GM12873 (cell line): ENCODE measurements around the gene STRBP.

Source experiments
- TF ChIP-seq, protein P1 (sequence below): IDR thresholded peaks from 2 replicates; pipeline ENCODE4 v1.5.1; 2012; ENCODE audit warnings: low read depth, mild to moderate bottlenecking, moderate library complexity, low read length, control low read depth; ENCODE audit not compliant: insufficient read depth; ENCODE audit errors: missing control alignments

Gene STRBP

DNA sequence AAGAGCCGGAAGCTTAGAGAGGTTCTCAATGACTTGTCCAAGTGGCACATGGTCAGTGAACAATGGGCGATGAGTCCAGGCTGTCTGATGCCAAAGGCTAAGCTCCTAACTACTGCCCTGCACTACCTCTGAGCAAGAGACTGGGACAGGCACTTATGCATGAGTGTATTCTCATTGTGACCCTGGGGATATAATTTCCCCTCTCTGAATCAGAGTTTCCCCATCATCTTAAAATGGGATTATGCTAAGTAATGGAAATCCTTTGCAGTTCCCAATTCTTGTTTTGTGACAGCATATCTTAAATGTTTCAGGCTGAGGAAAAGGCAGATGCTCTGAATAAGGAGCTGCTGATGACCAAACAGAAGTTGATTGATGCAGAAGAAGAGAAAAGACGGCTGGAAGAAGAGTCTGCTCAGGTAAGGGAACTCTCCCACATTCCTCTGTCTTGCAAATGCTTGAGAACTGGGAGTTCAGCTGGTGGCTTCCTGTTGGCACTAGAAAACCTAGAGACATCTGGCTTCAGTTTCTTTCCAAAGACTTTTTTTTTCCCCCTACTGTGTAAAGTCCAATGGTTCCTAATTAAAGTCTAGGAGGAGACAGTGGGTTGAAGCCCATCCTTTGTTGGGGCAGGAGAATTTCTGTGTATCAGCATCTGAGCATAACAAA lies 170.8 kb downstream of the STRBP start:
- TF ChIP-seq, protein P1, sequence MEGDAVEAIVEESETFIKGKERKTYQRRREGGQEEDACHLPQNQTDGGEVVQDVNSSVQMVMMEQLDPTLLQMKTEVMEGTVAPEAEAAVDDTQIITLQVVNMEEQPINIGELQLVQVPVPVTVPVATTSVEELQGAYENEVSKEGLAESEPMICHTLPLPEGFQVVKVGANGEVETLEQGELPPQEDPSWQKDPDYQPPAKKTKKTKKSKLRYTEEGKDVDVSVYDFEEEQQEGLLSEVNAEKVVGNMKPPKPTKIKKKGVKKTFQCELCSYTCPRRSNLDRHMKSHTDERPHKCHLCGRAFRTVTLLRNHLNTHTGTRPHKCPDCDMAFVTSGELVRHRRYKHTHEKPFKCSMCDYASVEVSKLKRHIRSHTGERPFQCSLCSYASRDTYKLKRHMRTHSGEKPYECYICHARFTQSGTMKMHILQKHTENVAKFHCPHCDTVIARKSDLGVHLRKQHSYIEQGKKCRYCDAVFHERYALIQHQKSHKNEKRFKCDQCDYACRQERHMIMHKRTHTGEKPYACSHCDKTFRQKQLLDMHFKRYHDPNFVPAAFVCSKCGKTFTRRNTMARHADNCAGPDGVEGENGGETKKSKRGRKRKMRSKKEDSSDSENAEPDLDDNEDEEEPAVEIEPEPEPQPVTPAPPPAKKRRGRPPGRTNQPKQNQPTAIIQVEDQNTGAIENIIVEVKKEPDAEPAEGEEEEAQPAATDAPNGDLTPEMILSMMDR = no peak

DNA sequence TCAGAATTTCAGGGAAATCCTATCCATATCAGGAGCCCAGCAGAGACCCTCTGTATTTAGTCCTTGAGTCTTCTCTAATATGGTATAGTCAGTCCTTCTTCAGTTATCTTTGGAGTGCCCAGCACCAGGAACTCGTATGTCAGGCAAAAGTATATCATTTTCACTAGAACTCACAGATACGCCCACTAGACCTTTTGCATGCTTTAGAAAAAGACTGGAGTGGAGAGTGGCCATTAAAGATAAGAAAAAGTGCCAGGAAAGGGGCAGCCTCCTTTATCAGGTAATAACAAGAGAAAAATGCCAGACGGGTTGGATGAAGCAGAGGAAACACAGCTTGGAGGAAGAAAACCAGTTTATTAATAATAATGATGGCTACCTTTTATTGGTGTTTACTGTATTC lies 171.4 kb downstream of the STRBP start:
- TF ChIP-seq, protein P1 = no peak

DNA sequence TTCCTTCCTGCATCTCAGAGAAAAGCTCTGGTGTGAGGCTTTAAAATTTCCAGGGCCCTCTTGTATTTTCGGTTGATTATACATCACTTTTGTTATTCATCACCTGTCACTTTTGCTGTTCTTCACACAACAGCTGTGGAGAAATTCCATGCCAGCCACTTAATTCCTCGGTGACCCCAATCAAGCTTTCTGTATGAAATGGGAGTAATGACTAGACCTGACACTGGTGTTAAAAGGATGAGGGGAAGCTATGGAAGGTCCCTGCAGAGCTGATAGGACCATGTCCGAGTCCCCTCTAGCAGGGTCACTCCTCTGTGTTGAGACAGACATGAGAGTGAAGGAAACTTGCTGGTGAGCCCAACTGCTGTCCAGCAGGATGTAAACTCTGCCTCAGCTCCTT lies 175.2 kb downstream of the STRBP start:
- TF ChIP-seq, protein P1 = no peak

DNA sequence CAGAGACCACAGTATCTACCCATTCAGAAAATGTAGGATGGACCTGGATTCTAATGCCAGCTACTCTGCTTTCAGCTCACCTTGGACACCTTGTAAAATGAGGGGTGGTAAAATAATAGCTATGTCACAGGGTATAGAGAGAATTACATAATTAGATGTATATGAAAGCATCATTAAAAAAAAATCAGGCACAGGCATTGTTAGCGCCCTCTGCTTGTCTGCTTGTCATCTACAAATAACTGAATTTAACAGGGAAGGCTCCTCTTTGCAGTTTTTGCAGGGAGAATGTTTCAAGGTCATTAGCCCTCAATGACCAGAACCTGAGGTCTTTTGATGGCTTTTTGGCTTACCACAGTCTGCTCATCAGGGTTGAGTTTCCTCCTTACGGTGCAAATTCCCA lies 176.9 kb downstream of the STRBP start:
- TF ChIP-seq, protein P1 = peak; percentile 43

DNA sequence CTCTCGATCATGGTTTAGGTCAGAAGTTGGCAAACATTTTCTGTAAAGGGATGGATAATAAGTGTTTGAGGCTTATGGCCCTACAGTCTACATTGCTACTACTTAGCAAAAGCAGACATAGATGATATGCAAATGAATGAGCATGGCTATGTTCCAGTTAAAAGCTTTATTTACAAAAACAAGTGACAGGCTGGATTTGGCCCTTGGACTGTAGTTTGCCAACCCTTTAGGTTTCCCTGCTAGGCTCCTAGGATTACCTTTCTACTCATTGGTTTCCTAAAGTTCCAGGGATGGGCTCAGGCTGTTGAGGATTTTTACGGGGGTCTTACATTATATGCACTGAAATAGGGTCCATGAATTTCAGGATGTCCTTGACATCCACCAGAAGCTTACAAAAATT lies 177.4 kb downstream of the STRBP start:
- TF ChIP-seq, protein P1 = no peak

DNA sequence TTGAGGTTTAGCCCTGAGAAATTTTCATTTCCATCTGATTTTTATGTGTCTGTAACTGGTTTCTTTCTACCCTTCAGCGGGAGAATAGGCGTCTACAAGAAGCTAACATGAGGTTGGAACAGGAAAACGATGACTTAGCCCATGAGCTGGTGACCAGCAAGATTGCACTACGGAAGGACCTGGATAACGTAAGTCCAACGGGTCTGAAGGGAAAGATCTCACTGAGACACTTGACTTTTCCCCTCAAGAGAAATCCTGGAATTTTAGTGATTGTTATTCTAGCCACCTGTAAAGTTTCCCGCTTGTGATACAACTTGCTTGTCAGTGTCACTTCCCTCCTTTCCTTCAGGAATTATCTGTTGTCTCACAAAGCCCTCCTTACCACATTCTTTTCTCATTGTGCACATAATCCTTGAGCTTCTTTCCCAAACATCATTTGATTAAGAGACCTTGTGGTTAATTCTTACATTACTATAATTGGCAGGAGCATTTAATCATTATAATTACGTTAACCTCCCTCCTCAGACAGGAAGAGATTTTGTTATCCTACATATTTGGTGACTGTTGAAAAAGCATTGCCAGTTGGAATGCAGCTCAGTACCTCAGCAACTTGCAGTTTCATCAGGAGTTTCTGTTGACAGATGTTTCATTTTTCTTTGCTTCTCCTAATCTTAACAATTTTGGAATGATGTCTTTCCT lies 178.0 kb downstream of the STRBP start:
- TF ChIP-seq, protein P1 = no peak

GRCh38 chr9:123089790-123090189 lies 178.6 kb downstream of the STRBP start:
- TF ChIP-seq, protein P1 = no peak
